NCI-H1092 (cell line): ENCODE measurements around the gene SLC44A3.
A peak's percentile ranks its signal among the peaks of the same experiment; 100 is the strongest.
"Not testable (repeated sequence)": the region's sequence is repeated elsewhere in the genome, so short reads cannot be mapped to it uniquely, and the experiment has no call there.

Source experiments
- DNase-seq: peaks from one replicate; lab custom pipeline; 2025; lab: John Stamatoyannopoulos, UW

Gene SLC44A3

DNA sequence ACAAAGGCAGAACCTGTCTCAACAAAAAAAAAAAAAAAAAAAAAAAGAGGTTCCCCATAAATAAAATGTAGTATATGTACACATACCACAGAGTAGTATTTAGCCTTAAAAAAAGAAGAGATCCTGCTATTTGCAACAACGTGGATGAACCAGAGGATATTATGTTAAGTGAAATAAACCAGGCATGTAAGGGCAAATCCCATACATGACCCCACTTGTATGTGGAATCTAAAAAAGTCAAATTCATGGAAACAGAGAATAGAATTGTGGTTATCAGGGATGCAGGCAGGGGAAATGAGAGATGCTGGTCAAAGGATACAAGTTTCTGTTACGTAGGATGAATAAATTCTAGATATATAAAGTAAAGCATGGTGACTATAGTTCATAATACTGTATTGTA is 16.7 kb downstream of the SLC44A3 start:
- DNase-seq = no peak

DNA sequence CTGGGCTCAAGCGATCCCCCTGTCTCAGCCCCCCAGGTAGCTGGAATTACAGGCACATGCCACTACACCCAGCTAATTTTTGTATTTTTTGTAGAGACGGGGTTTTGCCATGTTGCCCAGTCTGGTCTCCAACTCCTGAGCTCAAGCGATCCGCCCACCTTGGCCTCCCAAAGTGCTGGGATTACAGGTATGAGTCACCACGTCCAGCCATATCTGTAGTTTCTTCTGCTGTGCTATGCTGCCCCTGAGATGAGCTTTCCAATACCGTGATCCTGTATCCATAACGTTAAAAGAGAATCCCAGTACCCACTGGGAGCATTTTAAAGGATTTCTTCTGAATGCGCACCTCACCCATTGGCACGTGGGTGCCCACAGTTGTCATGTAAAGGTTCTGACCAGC is 20.2 kb downstream of the SLC44A3 start:
- DNase-seq = not testable (repeated sequence)

- no peak for DNase-seq
These were observed 20.7 kb downstream of the SLC44A3 start for GRCh38 chr1:94840808-94841207.

- no peak for DNase-seq
These were observed 23.3 kb downstream of the SLC44A3 start for GRCh38 chr1:94843430-94843829.

DNA sequence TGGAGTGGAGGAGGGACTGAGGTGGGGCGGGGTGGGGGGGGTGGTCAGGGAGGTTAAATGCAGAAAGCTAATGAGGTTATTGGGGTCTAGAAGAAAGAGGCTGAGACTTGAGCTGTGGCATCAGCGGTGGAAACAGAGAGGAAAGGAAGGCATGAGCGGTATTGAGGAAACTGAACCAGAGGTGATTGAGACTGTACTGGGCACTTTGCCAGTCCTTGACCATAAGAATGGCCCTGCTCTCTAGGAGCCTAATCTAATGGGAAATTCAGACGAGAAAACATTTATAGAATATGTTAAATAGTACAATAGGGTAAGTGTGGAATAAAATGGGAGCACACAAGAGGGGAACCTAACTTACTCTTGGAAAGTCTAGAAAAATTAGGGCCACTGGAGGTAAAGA is 23.7 kb downstream of the SLC44A3 start:
- DNase-seq = no peak

DNA sequence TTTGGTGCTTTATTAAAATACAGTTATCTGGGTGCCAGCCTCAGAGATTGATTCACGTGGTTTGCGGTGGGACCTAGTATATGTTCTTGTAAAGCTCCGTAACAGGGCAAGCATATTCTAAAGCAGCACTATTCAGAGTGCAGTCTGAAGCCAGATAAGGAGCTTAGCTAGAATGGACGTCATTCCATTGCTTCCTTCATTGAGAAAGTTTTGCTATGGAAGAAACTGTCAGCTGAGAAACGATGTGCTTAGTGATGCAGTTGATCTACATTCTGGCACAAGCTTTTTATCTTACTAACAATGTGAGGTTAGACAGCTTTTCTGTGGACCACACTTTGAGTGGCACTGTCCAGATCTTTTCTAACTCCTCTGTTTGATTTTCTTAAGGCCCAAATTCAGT is 26.2 kb downstream of the SLC44A3 start:
- DNase-seq = no peak

- DNase-seq = no peak
These were observed 31.4 kb downstream of the SLC44A3 start for GRCh38 chr1:94851571-94851970.

DNA sequence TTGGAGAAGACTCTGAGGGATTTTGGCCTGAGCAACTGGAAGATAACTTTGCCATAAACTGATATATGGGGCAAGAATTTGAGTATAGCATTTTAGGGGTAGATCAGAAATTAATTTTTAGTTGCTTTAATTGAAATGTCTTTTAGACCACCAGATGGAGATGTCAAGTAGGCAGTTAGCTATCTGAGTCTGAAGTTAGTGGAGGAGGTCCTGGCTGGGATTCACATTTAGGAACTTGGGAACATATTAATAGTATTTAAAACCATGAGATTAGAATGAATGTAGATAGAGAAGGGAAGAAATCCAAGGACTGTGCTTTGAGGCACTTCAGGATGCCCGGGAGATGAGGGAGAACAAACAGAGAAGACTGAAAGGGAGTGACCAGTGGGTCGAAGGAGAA is 32.6 kb downstream of the SLC44A3 start:
- no peak for DNase-seq

GRCh38 chr1:94854458-94855306 is 34.5 kb downstream of the SLC44A3 start:
- DNase-seq = peak; percentile 83

DNA sequence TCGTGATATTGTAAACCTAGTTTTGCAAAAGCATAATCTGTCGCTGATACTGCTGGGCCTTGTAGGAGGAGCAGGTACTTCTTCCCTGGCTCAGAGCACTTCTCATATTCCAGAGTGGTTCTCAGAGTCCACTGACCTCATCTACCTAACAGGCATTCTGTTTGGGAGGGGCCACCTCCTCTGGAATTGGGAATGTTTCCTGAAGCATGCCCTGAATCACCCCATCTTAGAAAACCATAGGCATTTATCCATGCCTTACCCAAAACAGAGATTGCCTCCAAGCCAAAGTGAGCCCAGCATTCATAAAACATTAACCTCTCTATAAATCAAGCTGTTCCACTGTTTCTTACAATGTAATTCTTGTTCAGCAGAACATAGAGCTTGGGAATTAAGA is 35.1 kb downstream of the SLC44A3 start:
- DNase-seq = no peak

DNA sequence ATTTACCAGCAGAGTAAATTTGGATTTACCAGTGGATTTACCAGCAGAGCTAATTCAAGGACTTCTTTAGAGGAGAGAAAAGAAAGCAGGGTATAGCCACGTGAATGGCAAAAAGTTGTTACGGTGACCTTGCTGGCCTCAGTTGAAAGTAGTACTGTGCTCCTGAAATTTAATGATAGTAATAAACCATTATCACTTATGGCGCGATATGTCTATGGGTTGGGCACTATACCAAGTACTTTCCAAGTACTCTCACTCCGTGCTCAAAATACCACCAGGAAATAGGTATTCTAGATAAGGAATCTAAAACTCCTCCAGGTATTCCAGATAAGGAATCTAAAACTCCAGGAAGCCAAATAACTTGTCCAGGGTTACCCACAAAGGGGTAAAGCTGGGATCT is 35.8 kb downstream of the SLC44A3 start:
- no peak for DNase-seq

- DNase-seq = no peak
These were observed 36.7 kb downstream of the SLC44A3 start for GRCh38 chr1:94856868-94857267.

GRCh38 chr1:94858276-94858675 is 38.1 kb downstream of the SLC44A3 start:
- no peak for DNase-seq

DNA sequence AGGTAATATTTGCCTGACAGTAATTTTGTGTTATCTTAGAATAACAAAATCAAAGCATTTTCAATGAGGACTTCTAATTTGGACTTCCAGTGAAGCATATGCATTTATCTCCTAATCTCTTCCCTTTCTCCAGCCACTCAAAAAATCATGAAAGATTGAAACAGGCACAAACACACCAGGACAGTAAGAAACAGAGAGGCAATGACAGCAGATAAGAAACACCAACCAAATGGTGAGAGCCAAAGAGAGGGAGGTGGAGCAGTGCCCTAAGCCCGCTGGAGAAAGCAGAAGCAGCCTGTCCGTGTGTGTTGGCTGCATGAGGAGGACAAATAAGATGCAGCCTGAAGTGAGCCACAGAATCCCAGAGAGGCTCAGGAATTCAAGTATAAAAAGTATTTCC is 39.0 kb downstream of the SLC44A3 start:
- DNase-seq = no peak

GRCh38 chr1:94862718-94863117 is 42.6 kb downstream of the SLC44A3 start:
- no peak for DNase-seq

- DNase-seq = no peak
These were observed 43.2 kb downstream of the SLC44A3 start for GRCh38 chr1:94863297-94863911.

- DNase-seq = no peak
These were observed 43.8 kb downstream of the SLC44A3 start for GRCh38 chr1:94863919-94864318.

GRCh38 chr1:94864821-94865220 is 44.7 kb downstream of the SLC44A3 start:
- no peak for DNase-seq

GRCh38 chr1:94865360-94865759 is 45.2 kb downstream of the SLC44A3 start:
- DNase-seq = no peak

- DNase-seq = peak; percentile 22
These were observed 46.1 kb downstream of the SLC44A3 start for GRCh38 chr1:94866164-94866807.

- no peak for DNase-seq
These were observed 50.9 kb downstream of the SLC44A3 start for GRCh38 chr1:94871031-94871430.

DNA sequence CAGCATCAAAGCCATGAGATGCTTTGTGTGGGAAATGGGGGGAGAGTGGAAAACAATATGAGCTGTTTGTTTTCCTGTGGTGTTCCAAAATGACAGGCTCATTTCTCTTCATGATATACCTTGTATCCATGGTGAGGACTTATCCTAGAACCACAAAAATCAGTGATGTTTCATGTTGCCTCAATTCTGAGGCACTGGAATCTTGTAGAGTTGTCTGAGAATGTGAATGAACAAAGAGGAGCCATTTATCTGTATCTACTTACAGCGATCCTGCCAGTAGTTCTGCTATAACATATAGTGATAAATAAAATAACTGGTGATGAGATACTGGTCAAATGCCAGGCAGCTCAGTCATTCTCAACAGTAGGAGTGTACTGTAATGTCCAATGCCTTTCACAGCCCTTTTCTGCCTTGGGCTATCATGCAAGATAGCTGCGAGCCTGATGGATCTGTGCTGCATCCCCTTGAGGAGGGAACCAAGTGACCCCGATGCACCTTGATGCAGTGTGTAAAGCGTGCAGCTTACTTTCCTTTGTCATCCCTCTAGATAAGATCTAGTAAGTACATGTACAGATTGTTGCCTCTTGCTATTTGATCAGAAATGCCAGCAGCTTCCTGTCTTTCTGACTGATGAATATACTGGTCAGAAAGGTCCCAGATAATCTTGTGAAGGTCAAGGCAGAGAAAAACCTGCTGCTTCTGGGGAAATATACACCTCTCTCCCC is 52.8 kb downstream of the SLC44A3 start:
- no peak for DNase-seq
